Non-pigmented ciliary epithelial cell (primary cell): ENCODE data around the gene TRABD.

Source experiments
- DNase-seq: peaks from one replicate; pipeline ENCODE4 v3.0.0-alpha.2; 2010; ENCODE audit warnings: low read depth

TRABD gene

DNA sequence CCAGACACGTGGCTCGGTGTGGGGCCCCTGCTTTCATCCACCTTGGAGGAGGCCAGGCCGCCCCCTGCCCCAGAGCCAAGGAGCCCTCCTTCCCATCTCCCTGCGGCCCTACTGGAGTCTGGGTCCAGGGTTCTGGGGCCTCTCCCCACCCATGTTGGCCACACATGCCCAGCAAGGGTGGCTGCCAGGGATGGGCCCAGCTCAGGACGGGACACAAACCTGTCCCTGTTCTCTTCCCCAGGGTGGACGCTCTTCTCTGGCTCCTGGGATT lies 10.6 kb upstream of the TRABD start:
- no peak for DNase-seq

DNA sequence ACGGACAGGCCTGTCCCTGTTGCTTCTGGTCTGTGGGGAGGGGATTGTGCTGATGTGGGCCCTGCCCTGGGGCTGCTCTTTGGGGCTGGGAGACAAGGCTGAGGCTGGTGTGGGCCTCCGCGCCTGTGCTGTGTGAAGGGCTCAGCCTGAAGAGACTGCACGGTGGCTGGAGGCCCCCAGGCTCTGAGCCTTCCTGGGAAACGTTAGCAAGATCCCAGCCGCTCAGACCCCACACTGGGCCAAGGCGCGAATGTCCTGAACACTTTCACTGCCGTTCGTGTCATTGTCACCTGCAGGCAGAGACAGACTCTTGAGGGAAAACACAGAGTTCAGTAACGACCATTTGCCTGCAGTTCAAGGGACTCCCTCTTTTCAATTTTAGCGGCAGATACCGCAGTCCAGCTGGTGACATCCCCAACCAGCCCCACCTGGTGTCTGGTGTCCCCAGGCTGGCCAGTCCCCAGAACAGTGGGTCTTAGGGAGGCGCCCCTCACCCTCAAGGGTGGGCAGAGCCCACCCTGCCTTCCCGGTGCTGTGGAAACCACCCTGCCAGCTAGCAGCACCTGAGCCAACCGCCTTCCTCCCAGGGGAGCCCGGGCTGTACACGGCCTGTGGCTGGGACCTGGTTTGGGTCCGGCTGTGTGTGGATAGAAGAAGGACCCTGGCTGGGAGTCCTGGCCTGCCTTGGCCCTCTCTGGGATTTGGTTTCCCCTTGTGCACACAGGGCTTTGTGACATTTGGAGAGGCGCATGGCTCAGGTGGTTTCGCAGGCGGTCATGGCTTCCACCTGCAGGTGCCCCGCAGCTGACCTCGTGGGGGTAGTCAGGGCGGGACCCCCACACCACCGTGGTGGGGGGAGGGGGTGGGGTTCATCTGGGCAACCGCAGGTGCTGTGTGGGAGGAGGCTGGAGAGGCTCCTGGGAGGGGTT lies 9.5 kb upstream of the TRABD start:
- DNase-seq: no peak

DNA sequence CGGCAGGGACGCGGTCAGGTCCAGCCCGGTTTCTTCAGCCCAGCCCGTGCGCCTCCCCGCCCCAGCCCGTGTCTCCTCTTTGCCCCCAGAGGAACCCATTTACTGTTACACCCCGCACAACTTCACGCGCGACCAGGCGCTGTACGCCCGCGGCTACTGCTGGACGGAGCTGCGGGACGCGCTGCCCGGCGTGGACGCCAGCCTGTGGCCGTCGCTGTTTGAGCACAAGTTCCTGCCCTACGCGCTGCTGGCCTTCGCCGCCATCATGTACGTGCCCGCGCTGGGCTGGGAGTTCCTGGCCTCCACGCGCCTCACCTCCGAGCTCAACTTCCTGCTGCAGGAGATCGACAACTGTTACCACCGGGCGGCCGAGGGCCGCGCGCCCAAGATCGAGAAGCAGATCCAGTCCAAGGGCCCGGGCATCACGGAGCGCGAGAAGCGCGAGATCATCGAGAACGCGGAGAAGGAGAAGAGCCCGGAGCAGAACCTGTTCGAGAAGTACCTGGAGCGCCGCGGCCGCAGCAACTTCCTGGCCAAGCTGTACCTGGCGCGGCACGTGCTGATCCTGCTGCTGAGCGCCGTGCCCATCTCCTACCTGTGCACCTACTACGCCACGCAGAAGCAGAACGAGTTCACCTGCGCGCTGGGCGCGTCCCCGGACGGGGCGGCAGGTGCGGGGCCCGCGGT lies 8.7 kb upstream of the TRABD start:
- DNase-seq: no peak

DNA sequence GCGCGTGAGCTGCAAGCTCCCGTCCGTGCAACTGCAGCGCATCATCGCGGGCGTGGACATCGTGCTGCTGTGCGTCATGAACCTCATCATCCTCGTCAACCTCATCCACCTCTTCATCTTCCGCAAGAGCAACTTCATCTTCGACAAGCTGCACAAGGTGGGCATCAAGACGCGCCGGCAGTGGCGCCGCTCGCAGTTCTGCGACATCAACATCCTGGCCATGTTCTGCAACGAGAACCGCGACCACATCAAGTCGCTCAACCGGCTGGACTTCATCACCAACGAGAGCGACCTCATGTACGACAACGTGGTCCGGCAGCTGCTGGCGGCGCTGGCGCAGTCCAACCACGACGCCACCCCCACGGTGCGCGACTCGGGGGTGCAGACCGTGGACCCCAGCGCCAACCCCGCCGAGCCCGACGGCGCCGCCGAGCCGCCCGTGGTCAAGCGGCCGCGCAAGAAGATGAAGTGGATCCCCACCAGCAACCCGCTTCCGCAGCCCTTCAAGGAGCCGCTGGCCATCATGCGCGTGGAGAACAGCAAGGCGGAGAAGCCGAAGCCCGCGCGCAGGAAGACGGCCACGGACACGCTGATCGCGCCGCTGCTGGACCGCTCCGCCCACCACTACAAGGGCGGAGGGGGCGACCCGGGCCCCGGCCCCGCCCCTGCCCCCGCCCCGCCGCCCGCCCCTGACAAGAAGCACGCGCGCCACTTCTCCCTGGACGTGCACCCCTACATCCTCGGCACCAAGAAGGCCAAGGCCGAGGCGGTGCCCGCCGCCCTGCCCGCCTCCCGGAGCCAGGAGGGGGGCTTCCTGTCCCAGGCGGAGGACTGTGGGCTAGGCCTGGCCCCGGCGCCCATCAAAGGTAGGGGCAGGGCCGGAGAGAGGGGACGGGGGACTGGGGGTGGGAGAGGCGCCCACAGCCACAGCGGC lies 7.9 kb upstream of the TRABD start:
- DNase-seq: no peak

DNA sequence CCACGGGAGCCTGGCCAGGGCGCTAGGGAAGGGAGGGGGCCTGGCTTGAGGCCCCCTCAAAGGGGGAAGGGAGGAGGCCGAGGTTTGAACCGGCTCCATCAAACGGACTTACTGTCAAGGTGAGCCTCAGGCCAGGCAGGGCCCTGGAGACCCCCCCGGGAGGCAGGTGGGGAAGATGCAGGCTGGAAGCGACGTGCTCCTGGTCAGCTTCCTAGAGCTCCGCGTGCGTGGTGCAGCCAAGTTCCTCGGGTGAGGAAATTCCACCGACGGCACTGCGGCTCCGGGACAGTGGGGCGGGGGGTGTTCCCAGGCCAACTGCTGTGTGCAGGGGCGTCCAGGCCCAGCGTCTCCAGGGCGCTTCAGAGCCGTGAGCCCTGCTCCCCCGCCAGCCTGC lies 7.2 kb upstream of the TRABD start:
- no peak for DNase-seq

DNA sequence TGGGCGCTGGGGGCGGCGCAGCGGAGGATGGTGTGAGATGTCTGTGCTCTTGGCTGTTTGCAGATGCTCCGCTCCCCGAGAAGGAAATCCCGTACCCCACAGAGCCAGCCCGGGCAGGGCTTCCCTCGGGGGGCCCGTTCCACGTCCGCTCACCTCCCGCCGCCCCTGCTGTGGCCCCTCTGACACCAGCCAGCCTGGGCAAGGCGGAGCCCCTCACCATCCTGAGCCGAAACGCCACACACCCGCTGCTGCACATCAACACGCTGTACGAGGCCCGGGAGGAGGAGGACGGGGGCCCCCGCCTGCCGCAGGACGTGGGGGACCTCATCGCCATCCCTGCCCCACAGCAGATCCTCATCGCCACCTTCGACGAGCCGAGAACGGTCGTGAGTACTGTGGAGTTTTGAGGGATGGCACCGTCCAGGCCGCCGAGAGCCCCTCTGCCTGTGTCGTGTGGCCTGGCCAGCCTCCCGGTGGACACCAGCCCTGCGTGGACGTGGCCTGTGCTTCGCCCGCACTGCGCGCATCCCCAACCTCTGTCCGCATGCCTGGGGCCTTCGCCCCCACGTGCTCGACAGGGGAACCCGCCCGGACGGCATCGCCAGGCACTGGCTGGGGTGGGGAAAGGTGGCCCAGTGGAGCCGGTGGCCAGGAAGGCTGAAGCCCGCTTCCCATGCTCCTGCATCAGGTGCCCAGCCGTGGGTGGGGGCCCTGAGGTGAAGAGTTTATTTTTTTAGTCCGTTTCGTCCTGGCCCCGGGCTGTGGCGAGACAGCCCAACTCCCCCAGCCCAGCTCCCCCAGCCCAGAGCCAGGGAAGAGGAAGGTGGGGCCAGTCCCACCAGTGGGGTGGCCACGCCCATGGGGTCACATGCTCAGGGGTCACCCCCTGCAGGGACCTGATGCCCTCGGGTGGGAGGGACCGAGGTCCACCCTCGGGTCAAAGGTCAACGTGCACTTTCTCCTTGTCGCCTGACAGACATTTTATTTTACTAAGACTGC lies 6.5 kb upstream of the TRABD start:
- no peak for DNase-seq

DNA sequence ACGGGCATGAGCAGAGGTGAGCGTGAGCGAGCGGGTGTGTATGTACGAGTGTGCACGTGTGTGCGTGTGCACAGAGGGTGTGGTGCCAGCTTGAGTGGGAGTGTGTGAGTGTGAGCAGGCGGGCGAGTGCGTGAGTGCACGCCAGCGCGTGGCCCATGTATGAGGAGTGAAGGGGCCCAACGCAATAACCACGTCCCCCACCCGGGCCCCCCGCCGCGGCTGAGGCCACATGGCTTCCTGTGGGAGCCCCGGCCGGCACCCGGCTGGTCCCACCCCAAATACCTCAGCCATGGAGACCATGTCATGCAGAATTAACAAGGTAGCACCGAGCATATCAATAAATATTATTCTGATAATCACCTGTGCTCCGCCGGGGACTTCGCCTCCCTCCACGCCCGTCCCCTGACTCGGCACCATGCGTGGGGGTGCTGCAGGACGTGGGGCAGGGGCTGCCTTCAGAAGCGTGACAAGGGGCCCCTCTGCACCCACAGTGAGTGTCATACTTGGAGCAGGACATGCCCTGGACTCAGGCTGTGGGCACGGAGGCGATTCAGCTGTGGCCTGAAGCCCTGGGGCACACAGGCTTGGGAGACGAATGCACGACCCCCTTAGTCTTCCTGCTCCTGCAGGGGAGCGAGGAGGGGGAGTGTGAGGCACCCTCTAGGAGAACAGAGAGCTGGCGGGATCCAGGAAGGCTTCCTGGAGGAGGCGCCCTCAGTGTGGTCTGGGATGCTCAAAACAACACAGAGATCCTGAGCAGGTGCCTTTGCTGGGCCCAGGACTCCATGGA lies 5.6 kb upstream of the TRABD start:
- no peak for DNase-seq

DNA sequence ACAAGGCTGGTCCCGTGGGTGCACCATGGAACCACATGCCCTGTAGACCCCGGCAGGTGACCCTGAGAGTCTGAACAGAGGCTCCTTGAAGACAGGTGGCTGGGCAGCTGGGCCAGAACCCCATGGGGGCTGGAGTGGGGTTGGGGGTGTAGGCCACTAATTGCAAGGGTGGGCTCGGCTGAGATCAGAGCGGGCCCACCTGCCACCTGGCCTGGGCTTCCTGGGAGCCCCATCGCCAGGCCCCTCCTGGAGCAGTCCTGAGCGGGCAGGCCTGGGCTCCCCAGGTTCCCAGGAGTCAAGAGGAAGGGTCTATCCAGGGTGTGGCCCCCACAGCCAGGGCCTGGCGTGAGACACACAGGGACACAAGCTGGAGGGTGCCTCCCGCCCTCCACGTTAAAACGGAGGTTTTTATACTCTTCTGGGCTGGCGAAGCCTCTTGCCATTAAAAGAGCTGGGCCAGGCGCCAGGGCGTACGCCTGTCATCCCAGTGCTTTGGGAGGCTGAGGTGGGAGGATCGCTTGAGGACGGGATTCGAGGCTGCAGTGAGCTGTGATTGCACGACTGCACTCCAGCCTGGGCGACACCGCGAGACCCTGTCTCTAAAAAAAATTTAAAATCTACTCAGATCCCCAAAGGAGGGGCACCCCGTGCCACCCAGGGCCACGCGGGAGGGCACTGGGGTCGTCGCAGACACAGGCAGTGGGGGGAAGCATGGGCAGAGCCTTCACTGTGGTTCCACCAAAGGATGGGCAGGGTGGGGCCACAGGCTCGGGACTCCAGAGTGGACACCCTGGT lies 4.8 kb upstream of the TRABD start:
- DNase-seq: no peak

DNA sequence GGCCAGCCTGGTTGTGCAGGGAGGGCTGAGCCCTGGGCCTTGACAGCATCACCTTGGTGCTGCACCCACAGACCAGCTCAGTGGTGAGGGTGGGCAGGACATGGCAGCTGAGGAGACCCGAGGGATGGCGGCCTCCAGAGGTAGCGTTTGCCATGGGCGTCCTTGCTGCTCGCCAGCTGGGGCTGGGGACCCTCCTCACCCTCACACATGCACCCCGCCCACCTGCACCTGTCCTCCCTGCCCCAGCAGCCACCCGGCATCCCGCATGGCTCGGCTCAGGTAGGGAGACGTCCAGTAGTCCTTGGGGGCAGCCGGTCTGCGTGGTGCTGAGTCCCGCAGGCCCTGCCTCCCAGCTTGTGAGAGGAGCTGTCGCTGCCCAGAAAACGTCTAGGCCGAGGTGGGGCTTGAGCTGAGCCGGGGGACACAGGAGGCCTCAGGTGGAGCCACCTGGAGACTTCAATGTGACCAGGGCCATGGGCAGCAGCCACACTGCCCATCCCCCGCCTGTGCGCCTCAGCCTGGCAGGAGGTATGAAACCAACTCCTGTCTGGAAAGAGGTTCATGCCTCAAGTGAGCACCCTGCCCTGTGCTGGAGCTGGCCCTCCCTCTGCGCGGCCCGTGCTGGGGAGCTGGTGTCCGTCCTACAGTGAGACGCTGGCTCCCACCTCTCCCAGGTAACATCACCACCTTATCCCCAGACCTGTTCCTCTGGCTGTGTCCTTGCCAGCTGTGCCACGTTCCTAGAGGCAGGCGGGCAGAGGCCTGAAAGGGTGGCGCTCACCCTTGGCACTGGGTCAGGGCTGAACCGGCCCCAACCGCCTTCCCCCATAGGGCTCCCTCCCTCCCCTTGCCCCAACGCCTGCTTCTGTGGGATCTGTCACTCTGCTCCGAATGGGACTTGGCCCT lies 3.3 kb upstream of the TRABD start:
- DNase-seq: no peak

DNA sequence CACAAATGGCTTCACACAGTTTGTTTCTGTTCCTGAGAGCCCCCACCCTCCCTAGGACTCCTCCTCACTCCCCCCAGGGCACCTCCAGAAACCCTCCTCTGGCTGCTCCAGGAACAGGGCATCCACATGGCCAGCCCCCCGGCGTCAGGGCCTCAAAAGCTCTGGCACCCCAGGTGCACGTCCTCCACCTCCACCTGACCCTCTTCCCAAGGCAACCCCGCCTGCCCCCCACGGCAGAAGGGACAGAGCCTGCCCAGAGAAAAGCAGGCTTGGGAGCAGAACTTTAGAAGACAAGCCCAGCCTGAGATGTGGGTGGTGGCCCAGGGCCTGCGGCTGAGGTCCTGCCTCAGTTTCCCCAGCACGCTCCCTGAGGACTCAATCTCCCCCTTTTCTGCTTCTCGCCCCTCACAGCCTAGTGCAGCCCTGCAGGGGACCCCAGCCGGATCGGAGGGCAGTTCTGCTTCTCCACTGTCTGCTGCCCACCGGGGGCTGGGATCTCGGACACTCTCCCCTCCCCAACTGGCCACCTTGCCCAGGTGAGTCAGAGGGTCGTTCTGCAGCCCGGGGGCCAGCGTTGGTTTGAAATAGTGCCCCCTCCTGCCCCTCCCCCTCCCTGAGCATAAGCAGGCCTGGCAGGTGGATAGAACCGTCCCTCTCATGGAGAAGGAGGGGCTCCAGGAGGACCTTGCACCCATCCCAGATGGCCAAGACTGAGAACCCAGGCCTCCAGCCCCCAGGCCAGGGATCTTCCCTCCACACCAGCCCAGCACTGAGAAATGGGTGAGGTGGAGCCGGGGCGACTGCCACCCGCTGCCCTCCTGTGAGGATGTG lies 2.4 kb upstream of the TRABD start:
- DNase-seq: no peak

DNA sequence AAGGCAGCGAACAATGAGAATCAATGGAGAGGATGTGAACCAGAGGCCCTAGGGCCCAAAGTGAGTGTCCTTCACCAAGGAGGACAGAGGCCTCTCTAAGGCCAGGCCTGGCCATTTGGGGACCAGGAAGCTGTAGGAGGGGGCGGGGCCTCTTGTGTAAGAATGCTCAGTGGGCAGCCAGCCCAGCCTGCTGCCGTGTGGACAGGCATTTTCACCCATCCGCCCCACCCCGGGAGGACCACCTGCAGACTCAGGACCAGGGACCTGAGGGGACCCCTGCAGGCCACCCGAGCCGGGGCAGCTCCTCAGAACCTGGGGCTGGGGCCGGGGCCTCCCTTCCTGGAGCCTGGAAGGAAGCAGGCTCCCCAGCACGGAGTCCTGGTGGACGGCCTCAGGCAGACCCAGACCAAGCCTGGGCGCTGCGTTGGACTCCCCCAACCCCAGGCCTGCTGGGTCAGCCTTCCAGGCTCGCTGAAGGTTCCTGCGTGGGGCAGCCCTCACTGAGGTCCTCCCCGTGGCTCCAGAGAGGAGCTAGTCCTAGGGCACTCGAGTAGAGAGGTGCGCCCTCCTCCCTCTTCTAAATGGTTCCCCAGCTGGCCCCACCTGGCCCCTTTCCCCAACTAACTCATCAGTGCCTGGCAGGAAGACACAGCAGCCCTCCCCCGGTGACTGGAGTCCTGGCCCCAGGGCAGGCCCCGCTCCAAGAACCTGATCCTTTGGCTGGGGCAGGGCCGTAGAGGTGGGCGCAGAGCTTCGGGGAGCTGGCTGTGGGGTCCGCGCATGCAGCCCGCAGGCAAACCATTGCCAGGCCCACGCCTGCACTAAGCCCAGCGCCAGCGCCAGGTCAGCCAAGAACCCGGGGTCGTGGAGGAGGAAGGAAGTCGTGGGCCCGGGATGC lies 1.5 kb upstream of the TRABD start:
- DNase-seq: no peak

DNA sequence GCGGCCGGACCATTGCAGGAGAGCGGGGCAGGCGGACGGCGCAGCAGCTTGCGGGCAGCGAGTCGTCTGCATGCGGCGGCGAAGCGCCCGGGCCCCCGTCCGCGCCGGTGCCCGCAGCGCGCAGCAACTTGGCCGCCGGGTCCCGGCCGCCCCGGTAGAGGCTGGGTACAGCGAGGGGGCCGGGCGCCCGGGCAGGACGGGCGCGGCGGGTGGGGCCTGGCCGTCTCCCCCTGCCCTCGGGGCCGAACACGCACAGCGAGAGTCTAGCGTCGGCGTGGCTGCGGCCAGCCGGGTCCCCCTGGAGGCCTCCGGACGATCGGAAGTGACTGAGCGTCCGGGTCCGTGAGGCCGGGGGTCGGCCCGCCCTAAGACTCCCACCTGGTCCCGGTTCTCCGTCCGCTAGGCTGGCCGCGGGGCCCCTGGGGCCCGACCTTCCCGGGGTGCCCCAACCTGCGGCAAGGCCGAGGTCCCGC lies 775 bp upstream of the TRABD start:
- DNase-seq: no peak

DNA sequence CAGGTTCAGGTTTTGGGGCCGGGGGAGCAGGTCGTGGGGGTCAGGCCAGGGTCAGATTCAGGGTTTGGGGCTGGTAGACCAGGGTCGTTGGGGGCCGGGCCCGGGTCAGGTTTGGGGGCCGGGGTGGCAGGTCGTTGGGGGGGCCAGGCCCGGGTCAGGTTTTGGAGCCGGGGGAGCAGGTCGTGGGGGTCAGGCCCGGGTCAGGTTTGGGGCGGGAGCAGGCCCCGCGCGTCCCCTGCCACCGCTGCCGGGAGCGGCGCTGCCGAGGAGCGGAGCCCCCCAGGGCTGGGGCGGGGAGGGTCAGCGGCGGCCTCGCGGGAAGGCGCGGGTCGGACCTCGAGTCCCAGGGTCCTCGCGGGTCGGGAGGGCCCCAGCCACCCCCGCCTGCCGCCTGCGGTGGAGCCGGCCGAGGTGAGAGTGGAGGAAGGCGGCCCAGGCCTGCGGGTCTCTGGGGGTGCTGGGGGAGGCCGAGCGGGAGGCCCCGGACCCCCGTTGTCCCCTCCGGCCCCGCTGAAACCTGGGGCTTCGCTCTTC lies 535 bp downstream of the TRABD start:
- no peak for DNase-seq

DNA sequence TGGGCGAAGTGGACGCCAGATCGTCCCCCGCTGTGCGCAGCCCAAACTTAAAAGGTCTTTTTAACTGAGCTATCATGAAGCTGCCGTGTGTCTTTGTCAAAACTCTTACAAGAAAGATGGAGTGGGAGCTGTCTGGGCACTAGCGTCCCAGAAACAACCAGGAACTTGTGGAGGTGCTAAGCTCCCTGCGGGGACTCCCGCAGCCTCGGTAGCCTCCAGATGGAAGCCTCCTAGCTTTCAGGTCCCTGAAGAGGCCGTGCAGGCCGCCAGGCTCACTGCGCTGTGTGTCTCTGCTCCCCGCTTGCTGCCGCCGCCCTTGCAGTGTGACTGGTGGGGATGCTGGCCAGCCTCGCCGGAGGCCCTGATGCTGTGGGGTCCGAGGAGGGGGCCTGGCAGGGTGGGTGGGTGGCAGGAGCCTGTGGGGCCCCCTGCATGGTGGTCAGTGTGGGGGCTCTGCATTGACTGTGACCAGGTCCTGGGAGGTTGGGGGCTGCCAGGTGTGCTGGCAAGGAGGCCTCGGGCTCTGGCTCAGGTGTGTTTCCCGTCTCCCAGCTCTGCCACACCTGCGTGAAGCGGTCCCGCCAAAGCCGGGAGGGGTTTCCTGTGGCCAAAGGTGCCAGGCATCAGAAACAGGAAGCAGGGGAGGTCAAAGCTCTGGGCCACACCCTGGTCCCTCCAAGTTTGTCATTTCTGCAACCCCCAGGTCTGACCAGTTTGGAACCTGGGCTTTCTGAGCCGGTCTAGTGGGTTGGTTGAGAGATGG lies 1.2 kb downstream of the TRABD start:
- no peak for DNase-seq

DNA sequence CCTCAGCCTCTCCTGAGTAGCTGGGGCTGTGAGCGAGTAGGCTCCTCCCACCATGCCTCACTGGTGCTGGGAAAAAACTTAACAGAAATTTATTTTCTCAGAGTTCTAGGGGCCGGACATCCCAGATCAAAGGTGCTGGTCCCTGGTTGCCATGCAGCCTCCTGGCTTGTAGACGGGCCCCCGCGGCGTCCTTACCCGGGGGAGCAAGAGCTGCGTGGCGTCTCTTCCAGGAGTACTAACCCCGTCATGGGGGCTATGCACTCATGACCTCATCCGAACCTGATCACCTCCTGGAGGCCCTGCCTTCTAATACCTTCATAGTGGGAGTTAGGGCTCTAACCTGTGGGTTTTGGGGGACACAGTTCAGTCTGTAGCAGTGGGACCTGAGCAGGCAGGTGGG lies 2.6 kb downstream of the TRABD start:
- no peak for DNase-seq
